RWPE2 (cell line): ENCODE data around the gene CFAP97.

ENCODE experiments used
- ATAC-seq: fragments of 200-7000 bp; cut with Tn5 transposase; 3 replicates; pipeline ENCODE4 v1.9.1; 2021; ENCODE audit warnings: low read depth
- DNase-seq: peaks from one replicate; pipeline ENCODE4 v3.0.0-alpha.2; 2020; ENCODE audit warnings: low spot score
- H3K27ac ChIP-seq: fragments of 450-650 bp; 2 replicates; pipeline ENCODE4 v1.5.1; 2017; ENCODE audit warnings: mild to moderate bottlenecking; ENCODE audit not compliant: poor library complexity, severe bottlenecking
- H3K27me3 ChIP-seq: fragments of 250-450 bp; sonication (Bioruptor Pico); 2 replicates; pipeline ENCODE4 v1.5.1; 2021; ENCODE audit warnings: mild to moderate bottlenecking, moderate library complexity; ENCODE audit not compliant: insufficient read depth, poor library complexity, severe bottlenecking
- H3K36me3 ChIP-seq: fragments of 250-450 bp; sonication (Bioruptor Pico); 2 replicates; pipeline ENCODE4 v1.5.1; 2020; ENCODE audit warnings: low read depth, mild to moderate bottlenecking, moderate library complexity
- H3K4me1 ChIP-seq: fragments of 250-450 bp; sonication (Bioruptor Pico); 2 replicates; pipeline ENCODE4 v1.5.1; 2021; ENCODE audit warnings: mild to moderate bottlenecking, moderate library complexity; ENCODE audit not compliant: insufficient read depth, poor library complexity, severe bottlenecking
- H3K4me3 ChIP-seq: fragments of 250-450 bp; sonication (Bioruptor Pico); 2 replicates; pipeline ENCODE4 v1.5.1; 2021; ENCODE audit warnings: mild to moderate bottlenecking, moderate library complexity; ENCODE audit not compliant: severe bottlenecking
- H3K9me3 ChIP-seq: fragments of 250-450 bp; sonication (Bioruptor Pico); 2 replicates; pipeline ENCODE4 v1.5.1; 2021; ENCODE audit warnings: mild to moderate bottlenecking, moderate library complexity; ENCODE audit not compliant: severe bottlenecking
- CTCF ChIP-seq: fragments of 450-650 bp; IDR thresholded peaks from one replicate; pipeline ENCODE4 v1.5.1; 2017; ENCODE audit warnings: mild to moderate bottlenecking, moderate library complexity; ENCODE audit not compliant: poor library complexity, severe bottlenecking

The CFAP97 gene

GRCh38 chr4:185203486-185204237, at the start of gene CFAP97:
Gene CFAP97, minus strand, starts transcription at chr4:185204000. Its CDS starts 12,804 bp downstream, at chr4:185191196.
- H3K27ac ChIP-seq: peak within 1 kb of the TSS; percentile 61
- H3K4me1 ChIP-seq: peaks cover 4% of the 10 kb centered on the region
- H3K27me3 ChIP-seq: no peaks in the 10 kb centered on the region
- peak; percentile 66 for DNase-seq
- H3K36me3 ChIP-seq: no peaks in the 10 kb centered on the region
- peak; percentile 86 for ATAC-seq
- TF ChIP-seq CTCF: no peak
- peak within 1 kb of the TSS; percentile 82 for H3K4me3 ChIP-seq
- H3K9me3 ChIP-seq: no peaks in the 10 kb centered on the region

- H3K36me3 ChIP-seq: no peaks in the 10 kb centered on the region
- no peaks in the 10 kb centered on the region for H3K27me3 ChIP-seq
- no peak overlapping the region for H3K27ac ChIP-seq
- no peak overlapping the region for H3K4me3 ChIP-seq
- no peak for TF ChIP-seq CTCF
- no peak for DNase-seq
- no peaks in the 10 kb centered on the region for H3K9me3 ChIP-seq
- no peak for ATAC-seq
- H3K4me1 ChIP-seq: no peaks in the 10 kb centered on the region
These were observed 45.3 kb upstream of the CFAP97 start for GRCh38 chr4:185249105-185249504.

GRCh38 chr4:185248393-185249039, 44.7 kb upstream of the CFAP97 start:
- no peaks in the 10 kb centered on the region for H3K27me3 ChIP-seq
- H3K9me3 ChIP-seq: no peaks in the 10 kb centered on the region
- no peak overlapping the region for H3K4me3 ChIP-seq
- no peaks in the 10 kb centered on the region for H3K36me3 ChIP-seq
- DNase-seq (no peak), ATAC-seq (no peak)
- H3K27ac ChIP-seq: no peak overlapping the region
- TF ChIP-seq CTCF: no peak
- no peaks in the 10 kb centered on the region for H3K4me1 ChIP-seq

- no peak for DNase-seq
- H3K36me3 ChIP-seq: no peaks in the 10 kb centered on the region
- no peaks in the 10 kb centered on the region for H3K4me1 ChIP-seq
- no peaks in the 10 kb centered on the region for H3K27me3 ChIP-seq
- H3K27ac ChIP-seq: no peak overlapping the region
- no peaks in the 10 kb centered on the region for H3K9me3 ChIP-seq
- no peak for ATAC-seq
- no peak for TF ChIP-seq CTCF
- no peak overlapping the region for H3K4me3 ChIP-seq
These were observed 43.4 kb upstream of the CFAP97 start for GRCh38 chr4:185247151-185247550.

GRCh38 chr4:185246453-185246852, 42.7 kb upstream of the CFAP97 start:
- Histone ChIP-seq H3K4me1 (no peaks in the 10 kb centered on the region), H3K27me3 (no peaks in the 10 kb centered on the region), H3K36me3 (no peaks in the 10 kb centered on the region), H3K9me3 (no peaks in the 10 kb centered on the region), H3K27ac (no peak overlapping the region), H3K4me3 (no peak overlapping the region)
- ATAC-seq (no peak), DNase-seq (no peak)
- no peak for TF ChIP-seq CTCF
